NCI-H748 (cell line): ENCODE measurements around the gene UBR2.
"Not testable (repeated sequence)": the region's sequence is repeated elsewhere in the genome, so short reads cannot be mapped to it uniquely, and the experiment has no call there.

Source experiments
- DNase-seq: peaks from one replicate; lab custom pipeline; 2025; ENCODE audit not compliant: unreplicated experiment; lab: John Stamatoyannopoulos, UW

Gene UBR2

GRCh38 chr6:42552380-42552779 lies 11.4 kb upstream of the UBR2 start:
- no peak for DNase-seq

GRCh38 chr6:42555477-42556457 lies 8.1 kb upstream of the UBR2 start:
- DNase-seq: peak; percentile 69

GRCh38 chr6:42556462-42556861 lies 7.4 kb upstream of the UBR2 start:
- DNase-seq: no peak

GRCh38 chr6:42559276-42559675 lies 4.6 kb upstream of the UBR2 start:
- DNase-seq: not testable (repeated sequence)

GRCh38 chr6:42561986-42562385 lies 1.8 kb upstream of the UBR2 start:
- no peak for DNase-seq

- no peak for DNase-seq
Observed at GRCh38 chr6:42562788-42563405, 932 bp upstream of the UBR2 start.

GRCh38 chr6:42564506-42564825 lies 637 bp downstream of the UBR2 start:
- DNase-seq: peak; percentile 62

GRCh38 chr6:42565823-42566613 lies 2.2 kb downstream of the UBR2 start:
- no peak for DNase-seq

GRCh38 chr6:42566614-42567208 lies 2.9 kb downstream of the UBR2 start:
- no peak for DNase-seq

GRCh38 chr6:42567237-42567636 lies 3.4 kb downstream of the UBR2 start:
- DNase-seq: not testable (repeated sequence)

- DNase-seq: no peak
Observed at GRCh38 chr6:42569102-42570028, 5.5 kb downstream of the UBR2 start.

GRCh38 chr6:42571611-42572342 lies 7.9 kb downstream of the UBR2 start:
- no peak for DNase-seq

GRCh38 chr6:42572523-42572922 lies 8.7 kb downstream of the UBR2 start:
- DNase-seq: no peak

- DNase-seq: not testable (repeated sequence)
Observed at GRCh38 chr6:42576538-42576937, 12.7 kb downstream of the UBR2 start.

- DNase-seq: no peak
Observed at GRCh38 chr6:42598300-42598699, 34.5 kb downstream of the UBR2 start.

GRCh38 chr6:42599558-42599957 lies 35.7 kb downstream of the UBR2 start:
- no peak for DNase-seq

GRCh38 chr6:42604150-42604549 lies 40.3 kb downstream of the UBR2 start:
- no peak for DNase-seq

- not testable (repeated sequence) for DNase-seq
Observed at GRCh38 chr6:42604699-42605098, 40.9 kb downstream of the UBR2 start.

- DNase-seq: no peak
Observed at GRCh38 chr6:42610416-42610815, 46.6 kb downstream of the UBR2 start.
